Lung microvascular endothelial cell (primary cell): Measurements from ENCODE around the gene COL25A1. TPM values are rescaled to one million over a fixed set of nuclear protein-coding genes. Genes with fewer than 3 reads are reported as not detected.
A peak's percentile ranks its signal among the peaks of the same experiment; 100 is the strongest.

Experiments used
- DNase-seq, 2 donors: peaks; one replicate each; pipeline versions ENCODE4 v3.0.0 to v3.0.0-alpha.2; 2010; ENCODE audit warnings: low read depth in 2 of 2
- total RNA-seq: library from RNA; depleted of rRNA; stranded (reverse); fragments of >200 nt; gene quantifications from 2 replicates; pipeline ENCODE4 v1.2.1, GENCODE V29; 2014

Gene COL25A1
- total RNA-seq, 1 donor from 2014 or later, result under 0.01 TPM

- no peak for DNase-seq
Observed at GRCh38 chr4:108920395-108921087, 381.9 kb downstream of the COL25A1 start.

- DNase-seq, result no peak
Observed at GRCh38 chr4:108919226-108919893, 383.1 kb downstream of the COL25A1 start.

GRCh38 chr4:108917255-108917654 lies 385.2 kb downstream of the COL25A1 start:
- DNase-seq, result no peak

GRCh38 chr4:108916638-108917037 lies 385.8 kb downstream of the COL25A1 start:
- DNase-seq, result no peak

GRCh38 chr4:108906866-108907367 lies 395.5 kb downstream of the COL25A1 start:
- no peak for DNase-seq

- DNase-seq, result no peak
Observed at GRCh38 chr4:108906006-108906405, 396.5 kb downstream of the COL25A1 start.

GRCh38 chr4:108903464-108904221 lies 398.8 kb downstream of the COL25A1 start:
- no peak for DNase-seq

GRCh38 chr4:108902769-108903168 lies 399.7 kb downstream of the COL25A1 start:
- DNase-seq, result no peak

GRCh38 chr4:108901291-108901690 lies 401.2 kb downstream of the COL25A1 start:
- DNase-seq, result no peak

GRCh38 chr4:108900018-108900580 lies 402.4 kb downstream of the COL25A1 start:
- DNase-seq, result no peak

- no peak for DNase-seq
Observed at GRCh38 chr4:108893468-108893867, 409.0 kb downstream of the COL25A1 start.

- no peak for DNase-seq
Observed at GRCh38 chr4:108891896-108892590, 410.4 kb downstream of the COL25A1 start.

- no peak for DNase-seq
Observed at GRCh38 chr4:108890484-108890881, 412.0 kb downstream of the COL25A1 start.

GRCh38 chr4:108889696-108890483 lies 412.6 kb downstream of the COL25A1 start:
- peak; percentile 2 to 81 for DNase-seq

- no peak for DNase-seq
Observed at GRCh38 chr4:108888769-108889168, 413.7 kb downstream of the COL25A1 start.

- no peak for DNase-seq
Observed at GRCh38 chr4:108887034-108887433, 415.4 kb downstream of the COL25A1 start.

GRCh38 chr4:108885211-108885610 lies 417.2 kb downstream of the COL25A1 start:
- DNase-seq, result peak in 1 of 2 donors; percentile 7

GRCh38 chr4:108884596-108884995 lies 417.9 kb downstream of the COL25A1 start:
- DNase-seq, result no peak

- no peak for DNase-seq
Observed at GRCh38 chr4:108881986-108882385, 420.5 kb downstream of the COL25A1 start.

GRCh38 chr4:108881190-108881589 lies 421.3 kb downstream of the COL25A1 start:
- peak; percentile 23 to 94 for DNase-seq
